ENCODE results near the gene AASS. TPM values are rescaled to one million over a fixed set of nuclear protein-coding genes. Genes with fewer than 3 reads are reported as not detected.
"Not testable (repeated sequence)": the region's sequence is repeated elsewhere in the genome, so short reads cannot be mapped to it uniquely, and the experiment has no call there.

AASS gene
- total RNA-seq, 1 donor from 2014 or later: 24.2 TPM

DNA sequence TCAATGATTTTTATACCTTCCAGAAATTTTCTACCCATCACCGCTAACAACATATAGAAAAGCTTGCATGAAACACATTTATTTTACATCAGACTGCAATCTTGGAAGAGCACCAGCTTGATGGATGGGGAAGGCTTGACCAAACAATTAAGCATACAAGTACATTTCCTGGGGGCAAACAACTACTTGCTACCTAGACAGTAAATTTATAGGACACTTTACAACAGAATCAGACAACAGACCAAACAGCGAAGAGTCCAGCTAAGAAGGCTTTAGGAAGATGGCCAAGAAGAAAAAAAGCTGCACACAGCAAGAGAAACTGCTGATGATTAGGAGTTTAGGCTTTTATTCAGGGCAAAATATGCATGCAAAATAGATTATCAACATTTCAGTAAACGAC, 8.0 kb downstream of the AASS start:
- ATAC-seq: no peak
- peaks cover 6% of the 10 kb centered on the region for H3K36me3 ChIP-seq
- intact Hi-C loops (cut with DNase I): no loop called here
- H3K9me3 ChIP-seq: no peaks in the 10 kb centered on the region
- no peak overlapping the region for H3K4me3 ChIP-seq
- no peaks in the 10 kb centered on the region for H3K27me3 ChIP-seq (ENCODE audit: low read depth)
- no peak overlapping the region for H3K27ac ChIP-seq
- peaks cover 29% of the 10 kb centered on the region for H3K4me1 ChIP-seq
- no peak for TF ChIP-seq CTCF (IDR thresholded peaks at IDR 0.05)
- no peak for DNase-seq

GRCh38 chr7:122135275-122135674, 8.8 kb downstream of the AASS start:
- ATAC-seq: peak; percentile 62 to 70
- no peak overlapping the region for H3K27ac ChIP-seq
- intact Hi-C loops (cut with DNase I): no loop called here
- H3K4me3 ChIP-seq: no peak overlapping the region
- H3K4me1 ChIP-seq: peaks cover 29% of the 10 kb centered on the region
- no peaks in the 10 kb centered on the region for H3K27me3 ChIP-seq (ENCODE audit: low read depth)
- peaks cover 6% of the 10 kb centered on the region for H3K36me3 ChIP-seq
- DNase-seq: no peak
- TF ChIP-seq CTCF (IDR thresholded peaks at IDR 0.05): no peak
- H3K9me3 ChIP-seq: no peaks in the 10 kb centered on the region

GRCh38 chr7:122134793-122135192, 9.3 kb downstream of the AASS start:
- H3K9me3 ChIP-seq; H3K36me3 ChIP-seq; ATAC-seq; H3K27ac ChIP-seq; H3K4me3 ChIP-seq; H3K27me3 ChIP-seq (ENCODE audit: low read depth); intact Hi-C loops (cut with DNase I); DNase-seq: not testable (repeated sequence)
- H3K4me1 ChIP-seq: peaks cover 29% of the 10 kb centered on the region

DNA sequence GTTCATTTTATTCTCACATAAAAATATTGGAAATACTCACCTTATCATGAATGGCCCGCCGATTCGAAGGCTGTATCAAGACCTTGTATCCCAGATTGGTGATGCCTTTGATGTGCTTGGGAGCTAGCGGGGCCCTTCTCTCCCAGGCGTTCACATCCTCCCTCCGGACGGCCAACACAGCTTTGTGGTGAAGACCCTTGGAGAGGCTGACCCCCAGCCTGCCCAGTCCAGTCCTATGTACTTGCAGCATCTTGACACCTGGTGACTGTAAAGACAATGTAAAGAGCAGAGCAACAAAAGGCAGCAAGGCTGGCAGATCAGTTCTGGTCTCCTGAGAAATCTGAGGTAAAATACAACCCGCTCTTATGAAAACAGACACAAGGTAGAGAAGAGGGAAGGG, 10.6 kb downstream of the AASS start:
- no peak overlapping the region for H3K4me3 ChIP-seq
- H3K27me3 ChIP-seq (ENCODE audit: low read depth): no peaks in the 10 kb centered on the region
- peaks cover 6% of the 10 kb centered on the region for H3K36me3 ChIP-seq
- ATAC-seq (no peak), DNase-seq (no peak)
- no peak overlapping the region for H3K27ac ChIP-seq
- intact Hi-C loops (cut with DNase I): no loop called here
- no peaks in the 10 kb centered on the region for H3K9me3 ChIP-seq
- TF ChIP-seq CTCF (IDR thresholded peaks at IDR 0.05): no peak
- H3K4me1 ChIP-seq: peaks cover 25% of the 10 kb centered on the region

DNA sequence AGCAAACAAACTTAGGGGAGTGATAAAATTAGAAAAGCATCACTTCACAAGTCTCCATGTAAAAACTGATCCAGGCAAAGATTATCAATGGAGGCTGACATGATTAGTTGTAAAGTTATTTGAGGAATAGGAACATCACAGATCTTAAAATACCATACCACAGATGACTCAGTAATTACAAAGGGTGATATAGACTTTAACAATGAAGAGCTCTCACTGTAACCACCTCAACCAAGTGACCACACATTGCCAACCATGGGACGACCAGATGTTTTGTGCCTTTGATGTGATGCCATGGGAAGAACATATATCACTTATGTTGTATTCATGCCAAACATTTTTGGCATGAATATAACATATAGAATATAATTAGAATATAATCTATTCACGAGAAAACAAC, 11.7 kb downstream of the AASS start:
- no peak for TF ChIP-seq CTCF (IDR thresholded peaks at IDR 0.05)
- H3K27me3 ChIP-seq (ENCODE audit: low read depth): no peaks in the 10 kb centered on the region
- H3K9me3 ChIP-seq: no peaks in the 10 kb centered on the region
- no peak overlapping the region for H3K27ac ChIP-seq
- DNase-seq (no peak), ATAC-seq (no peak)
- H3K4me3 ChIP-seq: no peak overlapping the region
- peaks cover 14% of the 10 kb centered on the region for H3K4me1 ChIP-seq
- peaks cover 6% of the 10 kb centered on the region for H3K36me3 ChIP-seq
- intact Hi-C loops (cut with DNase I): no loop called here

DNA sequence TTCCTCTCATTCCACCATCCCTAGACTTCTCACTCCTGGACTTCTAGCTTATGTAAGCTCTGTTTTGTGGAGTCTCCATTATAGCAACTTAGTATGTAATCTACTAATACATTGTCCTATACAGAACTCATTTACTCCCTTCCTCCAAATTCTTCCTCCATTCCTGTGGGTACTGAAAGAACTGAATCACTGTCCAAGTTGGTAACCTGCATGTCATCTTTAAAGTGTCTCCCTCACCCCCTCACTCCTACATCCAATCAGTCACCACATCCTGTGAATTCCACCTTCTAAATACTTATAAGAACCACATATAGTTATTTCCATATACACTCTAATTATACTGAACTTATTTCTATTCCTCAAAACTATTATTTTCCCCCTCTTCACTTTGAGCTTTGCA, 20.3 kb downstream of the AASS start:
- no peak for ATAC-seq
- no peak overlapping the region for H3K4me3 ChIP-seq
- no peaks in the 10 kb centered on the region for H3K9me3 ChIP-seq
- H3K27me3 ChIP-seq (ENCODE audit: low read depth): no peaks in the 10 kb centered on the region
- no peak overlapping the region for H3K27ac ChIP-seq
- TF ChIP-seq CTCF (IDR thresholded peaks at IDR 0.05): no peak
- no peak for DNase-seq
- no peaks in the 10 kb centered on the region for H3K4me1 ChIP-seq
- peaks cover 3% of the 10 kb centered on the region for H3K36me3 ChIP-seq
- intact Hi-C loops (cut with DNase I): no loop called here
